Keratinocyte (primary cell): ENCODE measurements around the gene MED17. TPM values are rescaled to one million over a fixed set of nuclear protein-coding genes. Genes with fewer than 3 reads are reported as not detected.
"Not testable (repeated sequence)": the region's sequence is repeated elsewhere in the genome, so short reads cannot be mapped to it uniquely, and the experiment has no call there.

Source experiments
- DNase-seq: peaks from one replicate; pipeline ENCODE4 v3.0.0-alpha.2; 2011; ENCODE audit warnings: low read depth, missing footprints, low spot score
- FAIRE-seq: peaks from 2 replicates; lab custom pipeline; 2011; peaks lifted over from hg19 to GRCh38; lab: Jason Lieb, UNC
- H2AFZ ChIP-seq: 2 replicates; pipeline ENCODE4 v1.6.0; 2012; ENCODE audit warnings: low read length, control low read depth, inconsistent platforms; ENCODE audit not compliant: control insufficient read depth
- H3K27ac ChIP-seq: 2 replicates; pipeline ENCODE4 v1.5.1; 2011; ENCODE audit warnings: low read length; ENCODE audit not compliant: control insufficient read depth, insufficient read depth
- H3K27me3 ChIP-seq: 3 replicates; pipeline ENCODE4 v1.6.0; 2011; ENCODE audit warnings: low read length; ENCODE audit not compliant: control insufficient read depth, insufficient read depth; ENCODE audit errors: extremely low read depth
- H3K36me3 ChIP-seq, 2 experiments: 2 replicates in 1 of 2; 3 replicates in 1 of 2; pipeline ENCODE4 v1.5.1; 2011; ENCODE audit warnings: low read length in 2 of 2, mild to moderate bottlenecking in 1 of 2; ENCODE audit not compliant: control insufficient read depth in 2 of 2, insufficient read depth in 2 of 2; ENCODE audit errors: extremely low read depth in 1 of 2
- H3K4me1 ChIP-seq: 3 replicates; pipeline ENCODE4 v1.5.1; 2011; ENCODE audit warnings: low read length; ENCODE audit not compliant: control insufficient read depth, insufficient read depth; ENCODE audit errors: extremely low read depth
- H3K4me2 ChIP-seq: 3 replicates; pipeline ENCODE4 v1.6.0; 2011; ENCODE audit warnings: low read depth, low read length; ENCODE audit not compliant: control insufficient read depth, insufficient read depth; ENCODE audit errors: extremely low read depth
- H3K4me3 ChIP-seq, 3 experiments: fragments of 200-600 bp in 1 of 3; sonication (generic) in 1 of 3; 2 replicates in 2 of 3; 3 replicates in 1 of 3; pipeline ENCODE4 v1.5.1; 2011 to 2016; ENCODE audit warnings: low read length in 3 of 3, mild to moderate bottlenecking in 3 of 3, control low read depth in 2 of 3, inconsistent platforms in 1 of 3, low read depth in 1 of 3, mixed read lengths in 1 of 3, mixed run types in 1 of 3, moderate library complexity in 1 of 3; ENCODE audit not compliant: control insufficient read depth in 2 of 3, insufficient read depth in 2 of 3; ENCODE audit errors: extremely low read depth in 1 of 3
- H3K79me2 ChIP-seq: 2 replicates; pipeline ENCODE4 v1.6.0; 2012; ENCODE audit warnings: low read length; ENCODE audit not compliant: control insufficient read depth, insufficient read depth
- H3K9ac ChIP-seq: 3 replicates; pipeline ENCODE4 v1.6.0; 2011; ENCODE audit warnings: low read length; ENCODE audit not compliant: control insufficient read depth, insufficient read depth; ENCODE audit errors: extremely low read depth
- H3K9me1 ChIP-seq: 3 replicates; pipeline ENCODE4 v1.6.0; 2011; ENCODE audit warnings: low read length; ENCODE audit not compliant: control insufficient read depth, insufficient read depth; ENCODE audit errors: extremely low read depth
- H3K9me3 ChIP-seq: 2 replicates; pipeline ENCODE4 v1.5.1; 2012; ENCODE audit warnings: low read depth, low read length; ENCODE audit not compliant: control insufficient read depth
- H4K20me1 ChIP-seq: 3 replicates; pipeline ENCODE4 v1.6.0; 2011; ENCODE audit warnings: low read length; ENCODE audit not compliant: control insufficient read depth, insufficient read depth; ENCODE audit errors: extremely low read depth
- CTCF ChIP-seq, 3 experiments: IDR thresholded peaks in 1 of 3; conservative IDR thresholded peaks in 1 of 3; optimal IDR thresholded peaks in 1 of 3; 2 replicates in 2 of 3; 3 replicates in 1 of 3; pipeline versions ENCODE3 to v1.5.1; 2011; ENCODE audit warnings: low read length in 3 of 3, mild to moderate bottlenecking in 3 of 3, moderate library complexity in 2 of 3, control low read depth in 1 of 3, inconsistent platforms in 1 of 3; ENCODE audit not compliant: insufficient read depth in 2 of 3; ENCODE audit errors: extremely low read depth in 1 of 3
- EZH2 ChIP-seq: IDR thresholded peaks from one replicate; pipeline ENCODE4 v1.6.1; 2012; ENCODE audit warnings: inconsistent platforms, mild to moderate bottlenecking, low read length, moderate library complexity
- dilution Hi-C: fragments of 300-500 bp; cut with MboI; formaldehyde crosslinking; loops from one replicate; pipeline ENCODE4 v1.7.0; 2020; ENCODE audit warnings: low sequenced_read_pairs; ENCODE audit not compliant: extremely low pct_ligation_motif_present
- polyA plus RNA-seq, 5 experiments: library from polyadenylated mRNA; depleted of rRNA in 3 of 5; stranded (reverse) in 3 of 5; stranded (forward) in 1 of 5; unstranded in 1 of 5; fragments of >200 nt; gene quantifications; 1 replicate in 1 of 5; 2 replicates in 3 of 5; 3 replicates in 1 of 5; pipeline versions ENCODE4 v1.2.1 to v1.2.3, GENCODE V29; 2011 to 2012; ENCODE audit warnings: missing spikeins in 2 of 5, low read depth in 1 of 5, low replicate concordance in 1 of 5

Gene MED17
- polyA plus RNA-seq, 1 donor (not counting 4 experiments of a cell fraction or from before 2014, with no cell fraction given) = 25.1 TPM

GRCh38 chr11:93757301-93757700 is 26.8 kb upstream of the MED17 start:
- no peak for DNase-seq
- Histone ChIP-seq H3K4me3 (no peak overlapping the region), H3K27me3 (no peaks in the 10 kb centered on the region), H2AFZ (no peak overlapping the region), H3K79me2 (no peaks in the 10 kb centered on the region), H3K36me3 (no peaks in the 10 kb centered on the region), H3K9me3 (no peaks in the 10 kb centered on the region), H4K20me1 (no peaks in the 10 kb centered on the region), H3K4me2 (no peak overlapping the region), H3K27ac (no peak overlapping the region), H3K4me1 (no peaks in the 10 kb centered on the region), H3K9me1 (no peaks in the 10 kb centered on the region), H3K9ac (no peak overlapping the region)
- TF ChIP-seq EZH2 (no peak), CTCF (optimal IDR thresholded peaks at IDR 0.05 in 1 of 3, IDR thresholded peaks at IDR 0.05 in 1 of 3, conservative IDR thresholded peaks at IDR 0.05 in 1 of 3; ENCODE audit: extremely low read depth in 1 of 3, insufficient read depth in 2 of 3, low read length in 3 of 3) (no peak)
- dilution Hi-C loops = no loop called here
- no peak for FAIRE-seq

GRCh38 chr11:93757924-93758865 is 25.9 kb upstream of the MED17 start:
- no peak for FAIRE-seq
- H3K9ac ChIP-seq = no peak overlapping the region
- H3K4me3 ChIP-seq = no peak overlapping the region
- no peaks in the 10 kb centered on the region for H3K9me1 ChIP-seq
- TF ChIP-seq EZH2 (no peak), CTCF (optimal IDR thresholded peaks at IDR 0.05 in 1 of 3, IDR thresholded peaks at IDR 0.05 in 1 of 3, conservative IDR thresholded peaks at IDR 0.05 in 1 of 3; ENCODE audit: extremely low read depth in 1 of 3, insufficient read depth in 2 of 3, low read length in 3 of 3) (no peak)
- H3K4me1 ChIP-seq = no peaks in the 10 kb centered on the region
- no peaks in the 10 kb centered on the region for H3K79me2 ChIP-seq
- no peaks in the 10 kb centered on the region for H3K27me3 ChIP-seq
- dilution Hi-C loops = no loop called here
- H3K27ac ChIP-seq = no peak overlapping the region
- DNase-seq = no peak
- no peaks in the 10 kb centered on the region for H4K20me1 ChIP-seq
- H3K9me3 ChIP-seq = no peaks in the 10 kb centered on the region
- no peaks in the 10 kb centered on the region for H3K36me3 ChIP-seq
- H2AFZ ChIP-seq = no peak overlapping the region
- H3K4me2 ChIP-seq = no peak overlapping the region

- H3K36me3 ChIP-seq, H3K9me1 ChIP-seq, H3K79me2 ChIP-seq, DNase-seq, H3K27ac ChIP-seq, H3K4me3 ChIP-seq, H3K4me2 ChIP-seq, H3K9me3 ChIP-seq, H4K20me1 ChIP-seq, dilution Hi-C loops, H3K4me1 ChIP-seq, H3K27me3 ChIP-seq, H3K9ac ChIP-seq, FAIRE-seq, H2AFZ ChIP-seq: not testable (repeated sequence)
These were observed 25.0 kb upstream of the MED17 start for GRCh38 chr11:93759123-93759522.
